Nephron (organoid): ENCODE results near the gene TSPAN14.

ENCODE experiments used
- H3K27ac Mint-ChIP-seq, 3 experiments: 2 replicates each; pipeline ENCODE4 v1.8.0; 2020; ENCODE audit warnings: mixed read lengths in 3 of 3, mild to moderate bottlenecking in 2 of 3, moderate library complexity in 1 of 3
- H3K27me3 Mint-ChIP-seq: 2 replicates; pipeline ENCODE4 v1.8.0; 2021; ENCODE audit warnings: low read depth, mild to moderate bottlenecking, moderate library complexity, mixed read lengths
- H3K36me3 Mint-ChIP-seq: 2 replicates; pipeline ENCODE4 v1.8.0; 2020; ENCODE audit warnings: low read depth, mixed read lengths
- H3K4me1 Mint-ChIP-seq: 2 replicates; pipeline ENCODE4 v1.8.0; 2020; ENCODE audit warnings: mixed read lengths
- H3K4me3 Mint-ChIP-seq, 3 experiments: 2 replicates each; pipeline ENCODE4 v1.8.0; 2020; ENCODE audit warnings: mild to moderate bottlenecking in 3 of 3, mixed read lengths in 3 of 3, moderate library complexity in 2 of 3
- H3K9me3 Mint-ChIP-seq: 2 replicates; pipeline ENCODE4 v1.8.0; 2020; ENCODE audit warnings: mixed read lengths
- CTCF ChIP-seq, 3 experiments: fragments of 200-600 bp; sonication (generic); IDR thresholded peaks; one replicate each; pipeline ENCODE4 v1.5.0; 2021; ENCODE audit warnings: antibody characterized with exemption in 3 of 3; ENCODE audit not compliant: unreplicated experiment in 3 of 3

The TSPAN14 gene

GRCh38 chr10:80580638-80581468 lies 126.7 kb downstream of the TSPAN14 start:
- H3K27me3 Mint-ChIP-seq, result no peaks in the 10 kb centered on the region
- H3K4me1 Mint-ChIP-seq, result peaks cover 36% of the 10 kb centered on the region
- H3K4me3 Mint-ChIP-seq, result no peak overlapping the region

DNA sequence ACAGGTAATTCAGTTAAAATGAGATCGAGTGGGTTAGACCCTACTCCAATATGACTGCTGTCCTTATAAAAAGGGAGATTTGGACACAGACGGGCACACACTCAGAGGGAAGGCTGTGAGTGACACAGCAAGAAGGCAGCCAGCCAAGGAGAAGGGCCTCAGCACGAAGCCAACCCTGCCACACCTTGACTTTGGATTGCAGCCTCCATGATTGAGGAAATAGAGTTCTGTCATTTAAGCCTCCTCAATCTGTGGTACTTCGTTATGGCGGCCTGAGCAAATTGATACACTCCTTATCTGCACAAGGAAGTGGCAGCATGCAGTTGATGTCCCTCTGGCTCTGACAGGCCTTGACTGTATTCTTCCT lies 127.3 kb downstream of the TSPAN14 start:
- no peak for TF ChIP-seq CTCF (IDR thresholded peaks at IDR 0.05; ENCODE audit: unreplicated experiment in 3 of 3)
- Mint-ChIP-seq H3K4me3 (no peak overlapping the region), H3K9me3 (peaks cover 4% of the 10 kb centered on the region), H3K36me3 (no peaks in the 10 kb centered on the region), H3K27me3 (no peaks in the 10 kb centered on the region), H3K27ac (no peak overlapping the region), H3K4me1 (peaks cover 36% of the 10 kb centered on the region)

More at GRCh38 chr10:80580638-80581468, 126.7 kb downstream of the TSPAN14 start:
- Mint-ChIP-seq H3K9me3 (peaks cover 4% of the 10 kb centered on the region), H3K36me3 (no peaks in the 10 kb centered on the region), H3K27ac (peak overlapping the region; percentile 27 to 69 (median 38))
- no peak for TF ChIP-seq CTCF (IDR thresholded peaks at IDR 0.05; ENCODE audit: unreplicated experiment in 3 of 3)

GRCh38 chr10:80582286-80582960 lies 128.3 kb downstream of the TSPAN14 start:
- Mint-ChIP-seq H3K27me3 (no peaks in the 10 kb centered on the region), H3K4me1 (peaks cover 36% of the 10 kb centered on the region), H3K4me3 (no peak overlapping the region), H3K9me3 (peaks cover 2% of the 10 kb centered on the region), H3K36me3 (no peaks in the 10 kb centered on the region), H3K27ac (peak overlapping the region in 1 of 3 experiments; percentile 45)
- TF ChIP-seq CTCF (IDR thresholded peaks at IDR 0.05; ENCODE audit: unreplicated experiment in 3 of 3), result no peak
